ENCODE results near the gene CDH22.

CDH22 gene

GRCh38 chr20:46279103-46279502 is 29.2 kb downstream of the CDH22 start:
- DNase-seq (ENCODE audit: extremely low spot score): no peak
- no peak for TF ChIP-seq SP1 (IDR thresholded peaks at IDR 0.05)
- no peak for TF ChIP-seq FOXK2 (IDR thresholded peaks at IDR 0.05)
- TF ChIP-seq TARDBP (IDR thresholded peaks at IDR 0.05): no peak
- no peak for TF ChIP-seq ELF4 (IDR thresholded peaks at IDR 0.05)
- TF ChIP-seq HDGF (IDR thresholded peaks at IDR 0.05; ENCODE audit: borderline replicate concordance): no peak
- TF ChIP-seq PKNOX1 (IDR thresholded peaks at IDR 0.05): no peak
- no peak for TF ChIP-seq ZNF384 (IDR thresholded peaks at IDR 0.05)
- ChIA-PET CTCF (interaction anchor here (0.7 kb wide), 1 partner anchor 73 kb away, joined by 3 read pairs; no protein-coding TSS in a partner anchor), POLR2A (interaction anchor here (1.1 kb wide), 1 partner anchor 11 kb away, joined by 3 read pairs; no protein-coding TSS in a partner anchor)

GRCh38 chr20:46277602-46278001 is 30.7 kb downstream of the CDH22 start:
- DNase-seq (ENCODE audit: extremely low spot score): no peak
- ChIA-PET CTCF (no interaction called here), POLR2A (no interaction called here)
- TF ChIP-seq LEF1 (IDR thresholded peaks at IDR 0.05; ENCODE audit: borderline replicate concordance) (no peak), TARDBP (IDR thresholded peaks at IDR 0.05) (no peak), PKNOX1 (IDR thresholded peaks at IDR 0.05) (no peak), ELF4 (IDR thresholded peaks at IDR 0.05) (no peak), SUZ12 (IDR thresholded peaks at IDR 0.05) (no peak), HDGF (IDR thresholded peaks at IDR 0.05; ENCODE audit: borderline replicate concordance) (no peak), BHLHE40 (IDR thresholded peaks at IDR 0.05; ENCODE audit: borderline replicate concordance) (no peak), FOXA1 (IDR thresholded peaks at IDR 0.05) (no peak), FOXK2 (IDR thresholded peaks at IDR 0.05) (no peak), SP1 (IDR thresholded peaks at IDR 0.05) (no peak), NFRKB (IDR thresholded peaks at IDR 0.05) (no peak), ZNF384 (IDR thresholded peaks at IDR 0.05) (no peak), FOXM1 (IDR thresholded peaks at IDR 0.05; ENCODE audit: borderline replicate concordance) (no peak), ARNT (IDR thresholded peaks at IDR 0.05) (no peak), L3MBTL2 (conservative IDR thresholded peaks at IDR 0.05) (no peak), CTBP1 (IDR thresholded peaks at IDR 0.05; ENCODE audit: borderline replicate concordance) (no peak)

- CTCF ChIA-PET: no interaction called here
- no peak for DNase-seq (ENCODE audit: extremely low spot score)
- POLR2A ChIA-PET: no interaction called here
- TF ChIP-seq FOXA1 (IDR thresholded peaks at IDR 0.05) (no peak), FOXK2 (IDR thresholded peaks at IDR 0.05) (no peak), L3MBTL2 (conservative IDR thresholded peaks at IDR 0.05) (no peak), HDGF (IDR thresholded peaks at IDR 0.05; ENCODE audit: borderline replicate concordance) (no peak), SP1 (IDR thresholded peaks at IDR 0.05) (no peak), LEF1 (IDR thresholded peaks at IDR 0.05; ENCODE audit: borderline replicate concordance) (no peak), SUZ12 (IDR thresholded peaks at IDR 0.05) (no peak), BHLHE40 (IDR thresholded peaks at IDR 0.05; ENCODE audit: borderline replicate concordance) (no peak), ZNF384 (IDR thresholded peaks at IDR 0.05) (no peak), CTBP1 (IDR thresholded peaks at IDR 0.05; ENCODE audit: borderline replicate concordance) (no peak), ARNT (IDR thresholded peaks at IDR 0.05) (no peak), ELF4 (IDR thresholded peaks at IDR 0.05) (no peak), FOXM1 (IDR thresholded peaks at IDR 0.05; ENCODE audit: borderline replicate concordance) (no peak), TARDBP (IDR thresholded peaks at IDR 0.05) (no peak), NFRKB (IDR thresholded peaks at IDR 0.05) (no peak), PKNOX1 (IDR thresholded peaks at IDR 0.05) (no peak)
These were observed 31.8 kb downstream of the CDH22 start for GRCh38 chr20:46276531-46276930.

- CTCF ChIA-PET: no interaction called here
- POLR2A ChIA-PET: no interaction called here
- no peak for DNase-seq (ENCODE audit: extremely low spot score)
- TF ChIP-seq NFRKB (IDR thresholded peaks at IDR 0.05) (no peak), L3MBTL2 (conservative IDR thresholded peaks at IDR 0.05) (no peak), ZNF384 (IDR thresholded peaks at IDR 0.05) (no peak), PKNOX1 (IDR thresholded peaks at IDR 0.05) (no peak), CTBP1 (IDR thresholded peaks at IDR 0.05; ENCODE audit: borderline replicate concordance) (no peak), BHLHE40 (IDR thresholded peaks at IDR 0.05; ENCODE audit: borderline replicate concordance) (no peak), FOXK2 (IDR thresholded peaks at IDR 0.05) (no peak), TARDBP (IDR thresholded peaks at IDR 0.05) (no peak), HDGF (IDR thresholded peaks at IDR 0.05; ENCODE audit: borderline replicate concordance) (no peak), FOXM1 (IDR thresholded peaks at IDR 0.05; ENCODE audit: borderline replicate concordance) (no peak)
These were observed 33.2 kb downstream of the CDH22 start for GRCh38 chr20:46275091-46275490.

GRCh38 chr20:46273717-46274116 is 34.6 kb downstream of the CDH22 start:
- POLR2A ChIA-PET: no interaction called here
- no peak for DNase-seq (ENCODE audit: extremely low spot score)
- CTCF ChIA-PET: no interaction called here
- TF ChIP-seq ARNT (IDR thresholded peaks at IDR 0.05): no peak
- no peak for TF ChIP-seq LEF1 (IDR thresholded peaks at IDR 0.05; ENCODE audit: borderline replicate concordance)
- no peak for TF ChIP-seq BHLHE40 (IDR thresholded peaks at IDR 0.05; ENCODE audit: borderline replicate concordance)
- no peak for TF ChIP-seq FOXA1 (IDR thresholded peaks at IDR 0.05)
- TF ChIP-seq SUZ12 (IDR thresholded peaks at IDR 0.05): no peak
- TF ChIP-seq FOXM1 (IDR thresholded peaks at IDR 0.05; ENCODE audit: borderline replicate concordance): no peak
- TF ChIP-seq NFRKB (IDR thresholded peaks at IDR 0.05): no peak
- no peak for TF ChIP-seq L3MBTL2 (conservative IDR thresholded peaks at IDR 0.05)
- TF ChIP-seq ELF4 (IDR thresholded peaks at IDR 0.05): no peak
- no peak for TF ChIP-seq HDGF (IDR thresholded peaks at IDR 0.05; ENCODE audit: borderline replicate concordance)
- no peak for TF ChIP-seq ZNF384 (IDR thresholded peaks at IDR 0.05)
